ENCODE measurements around the gene MYO9B. TPM values are rescaled to one million over a fixed set of nuclear protein-coding genes. Genes with fewer than 3 reads are reported as not detected.
A peak's percentile ranks its signal among the peaks of the same experiment; 100 is the strongest.

Gene MYO9B
- total RNA-seq, 1 donor from 2014 or later = 94.3 TPM

DNA sequence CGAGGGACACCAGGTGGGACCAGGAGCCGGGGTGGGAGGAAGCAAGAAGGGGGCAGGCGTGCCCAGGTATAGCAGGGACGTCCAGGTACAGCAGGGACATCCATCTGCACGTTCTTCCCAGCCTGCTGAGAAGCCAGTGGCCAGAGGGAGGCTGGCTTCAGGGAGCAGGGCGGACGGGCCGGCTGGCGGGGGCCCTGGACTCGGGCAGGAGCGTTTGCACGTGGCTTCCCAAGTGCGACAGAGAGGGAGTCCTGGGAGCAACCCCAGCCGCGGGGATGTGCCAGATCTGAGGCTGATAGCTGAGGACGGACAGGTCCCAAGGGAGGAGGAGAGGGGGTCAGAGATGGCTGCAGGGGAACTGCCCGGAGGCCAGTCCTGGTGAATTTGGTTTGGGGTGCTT is 36.7 kb downstream of the MYO9B start:
- no peak overlapping the region for H3K4me3 Mint-ChIP-seq (ENCODE audit: unreplicated experiment)
- H3K9me3 Mint-ChIP-seq (ENCODE audit: unreplicated experiment) = no peaks in the 10 kb centered on the region
- no peak overlapping the region for H3K27ac Mint-ChIP-seq (ENCODE audit: unreplicated experiment)
- no peak for DNase-seq (ENCODE audit: extremely low spot score, unreplicated experiment)
- H3K4me1 Mint-ChIP-seq (ENCODE audit: unreplicated experiment) = peaks cover 15% of the 10 kb centered on the region
- H3K27me3 Mint-ChIP-seq (ENCODE audit: unreplicated experiment) = no peaks in the 10 kb centered on the region
- TF ChIP-seq, protein P1, sequence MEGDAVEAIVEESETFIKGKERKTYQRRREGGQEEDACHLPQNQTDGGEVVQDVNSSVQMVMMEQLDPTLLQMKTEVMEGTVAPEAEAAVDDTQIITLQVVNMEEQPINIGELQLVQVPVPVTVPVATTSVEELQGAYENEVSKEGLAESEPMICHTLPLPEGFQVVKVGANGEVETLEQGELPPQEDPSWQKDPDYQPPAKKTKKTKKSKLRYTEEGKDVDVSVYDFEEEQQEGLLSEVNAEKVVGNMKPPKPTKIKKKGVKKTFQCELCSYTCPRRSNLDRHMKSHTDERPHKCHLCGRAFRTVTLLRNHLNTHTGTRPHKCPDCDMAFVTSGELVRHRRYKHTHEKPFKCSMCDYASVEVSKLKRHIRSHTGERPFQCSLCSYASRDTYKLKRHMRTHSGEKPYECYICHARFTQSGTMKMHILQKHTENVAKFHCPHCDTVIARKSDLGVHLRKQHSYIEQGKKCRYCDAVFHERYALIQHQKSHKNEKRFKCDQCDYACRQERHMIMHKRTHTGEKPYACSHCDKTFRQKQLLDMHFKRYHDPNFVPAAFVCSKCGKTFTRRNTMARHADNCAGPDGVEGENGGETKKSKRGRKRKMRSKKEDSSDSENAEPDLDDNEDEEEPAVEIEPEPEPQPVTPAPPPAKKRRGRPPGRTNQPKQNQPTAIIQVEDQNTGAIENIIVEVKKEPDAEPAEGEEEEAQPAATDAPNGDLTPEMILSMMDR (IDR thresholded peaks at IDR 0.05) = no peak
- H3K36me3 Mint-ChIP-seq (ENCODE audit: unreplicated experiment) = peaks cover 8% of the 10 kb centered on the region

DNA sequence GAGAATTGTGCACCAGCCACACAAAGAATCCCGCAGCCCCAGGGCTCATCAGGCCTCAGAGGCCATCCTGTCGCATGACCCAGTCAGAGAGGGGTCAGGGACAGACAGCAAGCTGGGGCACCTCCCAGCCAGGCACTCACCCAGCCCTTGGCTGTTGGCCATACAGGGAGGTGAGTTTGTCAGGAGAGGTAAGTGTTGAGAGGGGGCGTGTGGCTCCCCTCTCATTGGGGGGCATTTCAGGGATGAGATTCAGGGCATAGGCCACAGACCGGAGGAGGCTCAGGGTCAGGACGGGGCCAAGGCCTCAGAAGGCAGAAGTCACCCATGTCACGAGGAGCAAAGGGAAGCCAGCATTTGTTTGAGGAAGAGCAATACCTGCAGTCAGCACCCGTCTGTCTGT is 37.1 kb downstream of the MYO9B start:
- DNase-seq (ENCODE audit: extremely low spot score, unreplicated experiment) = no peak
- H3K27me3 Mint-ChIP-seq (ENCODE audit: unreplicated experiment) = no peaks in the 10 kb centered on the region
- H3K9me3 Mint-ChIP-seq (ENCODE audit: unreplicated experiment) = no peaks in the 10 kb centered on the region
- H3K36me3 Mint-ChIP-seq (ENCODE audit: unreplicated experiment) = peaks cover 8% of the 10 kb centered on the region
- H3K27ac Mint-ChIP-seq (ENCODE audit: unreplicated experiment) = peak overlapping the region; percentile 35
- H3K4me3 Mint-ChIP-seq (ENCODE audit: unreplicated experiment) = no peak overlapping the region
- peaks cover 10% of the 10 kb centered on the region for H3K4me1 Mint-ChIP-seq (ENCODE audit: unreplicated experiment)
- TF ChIP-seq, protein P1 (IDR thresholded peaks at IDR 0.05) = no peak

DNA sequence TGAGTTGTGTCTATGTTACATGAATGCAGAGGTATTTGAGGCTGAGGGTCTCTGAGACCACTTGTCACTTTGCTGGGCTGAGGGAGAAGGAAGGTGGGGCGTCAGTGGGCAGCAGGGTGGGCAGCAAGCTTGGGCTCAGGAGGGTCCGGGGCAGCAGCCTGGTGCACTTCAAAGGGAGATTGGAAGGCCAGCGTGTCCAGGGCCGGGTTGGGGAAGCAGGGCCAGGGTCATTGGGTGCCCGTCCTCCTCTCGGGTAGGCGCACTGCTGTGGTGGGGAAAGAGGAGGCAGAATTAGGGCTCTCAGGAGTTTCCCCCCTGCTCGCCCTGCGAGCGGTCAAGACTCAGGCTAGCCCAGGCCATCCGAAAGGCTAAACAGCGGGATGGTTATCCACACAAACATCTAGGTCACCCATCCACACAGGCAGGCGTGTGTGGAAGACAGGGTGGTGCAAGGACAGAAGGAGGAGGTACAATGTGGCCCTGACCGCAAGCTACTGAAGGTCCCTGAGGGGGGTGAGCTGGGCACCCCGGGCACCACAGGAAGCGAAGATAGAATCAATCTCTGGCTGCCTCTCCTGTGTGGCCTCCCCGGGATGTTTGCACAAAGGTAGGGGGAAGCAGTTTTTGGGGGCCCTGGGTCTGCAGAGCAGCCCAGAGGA is 37.7 kb downstream of the MYO9B start:
- H3K27ac Mint-ChIP-seq (ENCODE audit: unreplicated experiment) = no peak overlapping the region
- no peaks in the 10 kb centered on the region for H3K9me3 Mint-ChIP-seq (ENCODE audit: unreplicated experiment)

DNA sequence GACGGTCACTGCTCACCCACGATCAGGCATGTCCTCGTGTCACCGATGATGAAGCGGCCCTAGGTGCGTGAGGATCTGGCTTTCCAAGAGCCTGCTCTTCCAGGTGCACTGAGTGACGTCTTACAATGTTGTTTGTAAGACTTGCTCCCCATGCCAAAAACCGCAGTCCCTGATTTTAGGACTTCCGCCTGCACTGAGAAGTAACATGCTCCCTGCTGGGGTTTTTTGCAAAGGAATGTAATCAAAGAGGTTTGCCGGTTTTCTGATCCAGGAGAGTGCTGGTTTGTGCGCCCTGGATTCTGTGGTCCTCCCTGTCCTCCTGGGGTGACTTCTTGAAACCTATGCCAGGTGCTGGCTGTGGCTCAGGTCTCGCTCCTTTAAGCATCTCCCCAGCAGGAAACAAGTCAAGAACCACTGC is 38.8 kb downstream of the MYO9B start:
- Mint-ChIP-seq H3K4me1 (ENCODE audit: unreplicated experiment) (no peaks in the 10 kb centered on the region), H3K27ac (ENCODE audit: unreplicated experiment) (no peak overlapping the region), H3K36me3 (ENCODE audit: unreplicated experiment) (peaks cover 8% of the 10 kb centered on the region), H3K27me3 (ENCODE audit: unreplicated experiment) (no peaks in the 10 kb centered on the region), H3K9me3 (ENCODE audit: unreplicated experiment) (no peaks in the 10 kb centered on the region), H3K4me3 (ENCODE audit: unreplicated experiment) (no peak overlapping the region)
- DNase-seq (ENCODE audit: extremely low spot score, unreplicated experiment) = no peak
- TF ChIP-seq, protein P1 (IDR thresholded peaks at IDR 0.05) = no peak

More for the DNA sequence above, 37.7 kb downstream of the MYO9B start:
- DNase-seq (ENCODE audit: extremely low spot score, unreplicated experiment) = no peak
- Mint-ChIP-seq H3K36me3 (ENCODE audit: unreplicated experiment) (peaks cover 8% of the 10 kb centered on the region), H3K4me1 (ENCODE audit: unreplicated experiment) (peaks cover 5% of the 10 kb centered on the region), H3K27me3 (ENCODE audit: unreplicated experiment) (no peaks in the 10 kb centered on the region), H3K4me3 (ENCODE audit: unreplicated experiment) (no peak overlapping the region)
- TF ChIP-seq, protein P1 (IDR thresholded peaks at IDR 0.05) = no peak

DNA sequence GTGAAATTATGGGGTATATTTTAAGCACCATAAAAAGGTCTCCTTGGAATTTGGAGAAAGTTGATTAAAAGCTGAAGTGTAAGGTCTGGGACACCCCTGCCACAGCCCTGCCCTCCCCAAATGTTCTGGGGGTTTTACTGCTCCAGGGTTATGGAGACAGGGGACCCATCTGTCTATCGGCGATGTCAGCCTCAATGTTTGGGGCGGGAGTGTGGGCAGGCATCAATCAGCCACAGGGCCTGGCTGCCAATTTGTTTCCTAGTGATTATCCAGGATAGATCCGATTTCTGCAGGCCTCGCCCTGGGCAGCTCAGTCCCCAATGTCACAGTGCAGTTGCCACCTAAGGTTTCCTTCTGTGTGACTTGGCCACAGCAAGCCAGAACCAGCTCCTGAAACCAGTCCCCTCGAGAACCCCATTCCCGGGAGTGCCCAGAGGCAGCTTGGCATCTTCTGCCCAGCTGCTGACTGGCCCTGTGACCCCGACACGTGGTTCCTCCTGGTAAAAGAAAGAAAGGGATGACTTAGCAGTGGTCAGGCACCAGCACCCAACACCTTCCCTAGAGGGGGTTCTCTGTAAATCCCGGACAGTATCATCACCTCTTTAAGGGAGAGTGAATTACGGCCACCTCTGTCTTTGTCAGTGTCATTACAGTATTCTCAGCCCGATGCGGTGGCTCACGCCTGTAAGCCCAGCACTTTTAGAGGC is 41.6 kb downstream of the MYO9B start:
- no peak for DNase-seq (ENCODE audit: extremely low spot score, unreplicated experiment)
- no peaks in the 10 kb centered on the region for H3K27me3 Mint-ChIP-seq (ENCODE audit: unreplicated experiment)
- TF ChIP-seq, protein P1 (IDR thresholded peaks at IDR 0.05) = no peak
- H3K27ac Mint-ChIP-seq (ENCODE audit: unreplicated experiment) = peak overlapping the region; percentile 44
- H3K4me3 Mint-ChIP-seq (ENCODE audit: unreplicated experiment) = no peak overlapping the region
- H3K4me1 Mint-ChIP-seq (ENCODE audit: unreplicated experiment) = no peaks in the 10 kb centered on the region
- no peaks in the 10 kb centered on the region for H3K9me3 Mint-ChIP-seq (ENCODE audit: unreplicated experiment)
- H3K36me3 Mint-ChIP-seq (ENCODE audit: unreplicated experiment) = peaks cover 8% of the 10 kb centered on the region
